ENCODE measurements around the gene PTGES2.

The PTGES2 gene

DNA sequence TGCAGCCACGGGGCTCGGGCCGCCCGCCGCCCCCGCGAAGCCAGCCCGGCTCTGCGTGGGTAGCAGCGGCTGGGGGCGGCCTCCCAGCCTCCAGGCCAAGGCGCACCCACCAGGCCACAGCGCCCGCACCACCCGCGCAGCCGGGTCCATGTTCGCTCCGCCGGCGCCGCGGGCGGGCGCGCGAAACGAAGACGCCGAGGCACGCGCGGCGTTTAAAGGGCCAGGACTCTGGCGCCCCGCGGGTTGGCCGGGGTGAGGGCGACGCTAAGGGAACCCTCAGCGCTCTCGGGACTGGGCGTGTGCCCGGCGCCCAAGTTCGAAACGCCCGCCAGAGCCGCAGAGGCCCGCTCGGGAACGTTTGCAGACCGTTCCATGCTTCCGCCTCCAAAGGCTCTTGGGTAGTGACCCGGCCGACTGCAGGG is at the start of gene PTGES2:
Gene PTGES2, minus strand, starts transcription at position 162 of the 422 bp plus-strand sequence. Its CDS starts 12 bp downstream, at position 150.
- DNase-seq (ENCODE audit: low read depth in 1 of 2, low spot score in 1 of 2), result peak; percentile 64 to 77

DNA sequence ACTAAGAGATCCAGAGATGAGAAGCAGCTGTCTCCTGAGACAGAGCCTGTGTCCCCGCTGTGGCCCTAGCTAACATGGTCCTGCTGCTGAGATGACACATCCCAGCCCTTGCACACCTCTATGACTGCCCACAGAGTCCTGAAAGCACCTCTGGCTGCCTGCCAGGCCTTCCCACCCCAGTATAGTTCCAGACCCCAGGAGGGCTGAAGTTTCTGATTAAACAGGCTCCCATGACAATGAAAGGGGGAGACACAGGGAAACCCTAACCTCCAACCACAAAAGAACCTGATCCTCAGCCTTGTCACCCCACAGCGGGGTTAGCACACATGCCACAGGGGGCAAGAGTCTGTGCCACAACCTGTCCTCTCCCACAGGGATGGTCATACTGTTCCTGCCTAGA is 48.2 kb upstream of the PTGES2 start:
- no peak for DNase-seq (ENCODE audit: low read depth in 1 of 2, low spot score in 1 of 2)

DNA sequence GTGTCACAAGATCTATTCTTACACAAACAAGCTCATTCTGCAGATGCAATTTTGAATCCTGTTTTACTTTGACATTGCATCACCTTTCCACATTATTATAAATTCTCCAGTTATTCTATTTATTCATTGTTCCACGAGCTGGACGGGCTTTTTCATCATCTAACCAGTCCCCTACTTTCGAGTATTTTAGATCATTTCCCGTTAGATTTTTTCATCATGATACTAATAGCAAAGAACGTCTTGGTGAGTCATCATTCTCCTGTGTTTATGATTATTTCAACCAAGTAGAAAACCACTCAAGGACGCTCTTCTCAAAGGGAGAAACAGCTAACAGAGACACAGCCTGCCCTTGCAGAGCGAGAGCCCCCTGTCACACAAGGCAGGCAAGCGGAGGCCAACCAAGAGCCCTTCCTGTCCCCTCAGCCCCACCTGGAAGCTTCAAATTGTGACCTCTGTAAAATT is 47.6 kb upstream of the PTGES2 start:
- DNase-seq (ENCODE audit: low read depth in 1 of 2, low spot score in 1 of 2), result no peak

DNA sequence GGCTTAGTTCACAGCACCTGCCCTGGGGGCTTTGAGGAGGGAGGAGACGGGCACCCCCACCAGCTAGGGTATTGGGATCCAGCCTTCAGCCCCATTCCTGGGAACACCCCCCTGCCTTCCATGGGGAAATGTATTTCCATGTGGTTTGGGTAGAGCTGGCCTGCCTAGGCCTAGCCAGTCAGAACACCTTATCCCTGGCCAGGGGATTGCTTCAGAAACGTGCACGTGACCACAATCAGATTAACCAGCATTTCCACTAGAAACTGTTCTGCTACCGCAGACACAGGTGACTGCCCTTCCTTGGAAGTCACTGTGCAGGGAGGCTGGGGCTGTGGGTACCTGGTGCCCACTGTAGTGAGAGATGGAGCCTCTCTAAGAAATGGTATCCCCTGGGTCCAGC is 46.5 kb upstream of the PTGES2 start:
- no peak for DNase-seq (ENCODE audit: low read depth in 1 of 2, low spot score in 1 of 2)

DNA sequence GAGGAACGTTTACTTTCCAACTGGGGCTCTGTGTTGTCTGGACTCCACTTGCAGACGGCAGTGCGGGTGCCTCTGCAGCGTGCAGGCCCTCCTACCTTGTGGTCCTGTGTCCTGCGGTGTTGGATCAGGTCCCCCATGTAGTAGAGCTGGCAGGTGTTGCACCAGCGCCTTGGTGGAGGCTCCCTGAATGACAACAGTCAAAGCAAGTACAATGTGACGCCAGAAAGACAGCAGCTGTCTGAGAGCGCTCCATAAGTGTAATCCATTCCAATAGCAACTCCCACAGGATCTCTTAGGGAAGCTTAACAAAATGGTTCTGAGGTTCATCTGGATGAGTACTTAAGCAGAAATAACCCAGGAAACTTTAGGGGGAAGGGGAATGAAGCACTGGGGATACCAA is 42.4 kb upstream of the PTGES2 start:
- no peak for DNase-seq (ENCODE audit: low read depth in 1 of 2, low spot score in 1 of 2)

DNA sequence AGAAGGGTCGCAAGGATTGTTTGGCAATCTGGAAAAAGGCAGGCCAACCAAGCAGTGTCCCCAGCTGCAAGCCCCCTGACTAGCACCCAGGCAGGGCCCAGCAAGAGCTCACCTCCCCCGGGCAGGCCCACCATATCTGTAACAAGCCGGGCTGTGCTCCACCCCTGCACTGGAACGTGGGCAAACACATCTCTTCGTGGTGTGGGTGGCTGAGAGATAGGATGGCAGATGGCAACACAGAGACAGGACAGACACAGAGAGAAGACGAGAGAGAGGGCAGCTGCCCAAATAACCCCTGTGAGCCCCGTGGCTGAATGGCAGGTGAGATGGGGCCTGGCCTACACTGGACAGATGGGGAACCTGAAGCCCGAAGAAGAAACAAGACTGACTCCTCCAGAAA is 42.0 kb upstream of the PTGES2 start:
- no peak for DNase-seq (ENCODE audit: low read depth in 1 of 2, low spot score in 1 of 2)

DNA sequence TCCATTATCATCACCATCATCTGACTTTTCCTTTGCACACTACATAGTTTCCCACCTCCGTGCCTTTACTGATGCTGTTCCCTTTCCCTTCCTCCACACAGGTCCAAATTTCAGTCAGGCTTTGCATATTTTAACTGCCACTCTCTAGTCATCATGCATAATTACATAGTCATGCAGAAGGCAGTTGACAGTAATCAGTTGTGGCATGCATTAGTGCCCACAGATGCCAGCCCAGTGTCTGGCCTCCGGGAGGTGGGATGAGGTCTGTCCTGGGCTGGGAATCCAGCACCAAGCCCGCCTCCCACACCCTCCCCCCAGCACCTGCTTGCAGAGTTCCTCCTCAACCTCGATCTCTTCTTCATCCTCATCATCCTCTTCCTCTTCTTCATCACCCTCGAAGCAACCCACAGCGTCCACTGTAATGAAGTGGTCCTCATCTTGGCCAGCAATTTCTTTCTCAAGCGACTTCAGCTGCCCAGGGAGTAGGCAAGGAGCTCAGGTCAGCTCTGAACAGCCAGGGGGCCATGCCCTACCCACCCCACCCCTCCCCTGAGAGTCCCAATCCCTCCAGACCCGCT is 41.3 kb upstream of the PTGES2 start:
- DNase-seq (ENCODE audit: low read depth in 1 of 2, low spot score in 1 of 2), result no peak

DNA sequence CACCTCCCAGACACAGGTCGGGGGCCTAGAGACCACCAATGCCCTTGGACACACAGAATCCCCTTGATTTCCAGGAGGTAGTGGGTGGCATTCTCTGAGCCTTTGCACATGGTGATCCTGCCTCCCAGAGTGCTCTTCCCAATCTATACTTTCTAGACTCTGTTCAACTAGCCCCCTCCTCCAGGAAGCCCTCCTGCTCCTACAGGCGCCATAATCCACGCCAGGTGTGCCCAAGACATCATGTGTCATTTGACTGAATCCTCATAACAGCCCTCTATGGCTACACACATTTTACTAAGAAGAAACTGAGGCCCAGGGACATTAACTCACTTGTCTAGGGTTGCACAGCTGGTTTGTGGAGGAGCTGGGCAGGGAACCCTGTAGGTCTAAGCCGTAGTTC is 39.7 kb upstream of the PTGES2 start:
- DNase-seq (ENCODE audit: low read depth in 1 of 2, low spot score in 1 of 2), result no peak

DNA sequence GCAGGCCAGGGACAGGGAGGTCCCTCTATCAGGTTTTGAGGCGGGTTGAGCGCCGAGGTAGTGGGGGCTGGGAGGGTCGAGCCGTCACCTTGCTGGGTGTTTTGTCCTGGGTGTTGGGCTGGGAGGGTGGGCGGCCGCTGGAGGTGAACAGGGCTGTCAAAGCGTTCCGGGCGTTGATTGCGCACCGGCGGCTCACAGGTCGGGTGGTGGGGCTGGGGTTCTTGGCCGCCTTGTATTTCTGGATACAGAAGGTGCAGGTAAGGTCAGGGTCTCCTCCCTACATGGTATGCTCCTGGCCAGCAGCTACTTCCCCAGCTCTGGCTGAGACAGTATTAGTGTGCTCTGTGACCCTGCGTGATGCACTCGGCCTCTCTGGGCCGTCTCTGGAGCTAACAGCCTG is 38.6 kb upstream of the PTGES2 start:
- DNase-seq (ENCODE audit: low read depth in 1 of 2, low spot score in 1 of 2), result no peak

DNA sequence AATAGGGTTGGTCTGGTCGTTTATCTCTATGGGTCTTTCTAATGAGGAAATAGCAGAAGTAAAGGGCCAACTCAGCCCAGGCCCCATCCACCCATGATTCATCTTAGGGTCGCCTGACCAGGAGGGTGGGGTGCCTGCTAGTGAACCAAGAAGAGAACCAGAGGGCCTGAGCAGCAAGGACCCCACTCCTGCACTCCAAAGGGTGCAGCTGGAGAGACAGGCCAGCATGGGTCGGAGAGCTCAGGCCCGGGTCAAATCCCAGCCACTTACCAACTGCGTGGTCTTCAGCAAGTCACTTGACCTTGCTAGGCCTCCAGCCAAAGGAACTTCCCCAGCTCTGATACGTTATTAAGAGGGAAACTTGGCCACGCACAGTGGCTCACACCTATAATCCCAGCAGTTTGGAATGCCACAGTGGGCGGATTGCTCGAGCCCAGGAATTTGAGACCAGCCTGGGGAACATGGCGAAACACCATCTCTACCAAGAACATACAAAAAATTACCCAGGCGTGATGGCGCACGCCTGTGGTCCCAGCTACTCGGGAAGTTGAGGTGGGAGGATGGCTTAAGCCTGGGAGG is 36.9 kb upstream of the PTGES2 start:
- DNase-seq (ENCODE audit: low read depth in 1 of 2, low spot score in 1 of 2), result no peak

DNA sequence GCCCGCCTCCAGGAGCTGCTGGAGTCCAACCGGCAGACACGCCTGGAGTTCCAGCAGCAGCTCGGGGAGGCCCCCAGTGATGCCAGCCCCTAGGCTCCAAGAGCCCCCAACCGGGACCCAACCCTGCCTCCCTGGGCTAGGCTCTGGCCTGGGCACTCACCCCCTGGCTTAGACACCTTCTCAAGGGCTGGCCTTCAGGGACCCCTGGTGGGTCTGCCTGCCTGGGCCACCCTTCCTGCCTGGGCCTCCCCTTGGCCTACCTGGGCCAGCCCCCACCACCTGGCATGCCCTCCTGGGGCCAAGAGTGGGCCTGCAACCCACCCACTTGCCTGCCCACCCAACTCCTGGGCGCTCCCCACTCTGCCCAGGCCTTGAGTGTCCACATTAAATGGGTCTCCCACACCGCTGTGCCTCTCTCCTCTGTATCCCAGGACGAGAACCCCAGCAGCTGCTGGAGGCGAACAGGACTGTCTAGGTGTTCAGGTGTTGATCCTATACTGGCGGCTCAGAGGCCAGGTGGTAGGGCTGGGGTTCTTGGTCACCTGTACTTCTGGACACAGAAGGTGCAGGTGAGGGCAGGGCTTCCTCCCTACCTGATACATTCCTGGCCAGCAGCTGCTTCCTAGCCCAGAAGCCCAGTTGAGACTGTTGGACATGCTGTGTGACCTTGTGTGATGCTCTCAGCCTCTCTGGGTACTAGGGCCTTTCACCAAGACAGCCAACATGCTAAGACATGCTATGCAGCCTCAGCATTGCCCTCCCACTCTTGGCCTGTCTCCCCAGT is 36.2 kb upstream of the PTGES2 start:
- no peak for DNase-seq (ENCODE audit: low read depth in 1 of 2, low spot score in 1 of 2)

DNA sequence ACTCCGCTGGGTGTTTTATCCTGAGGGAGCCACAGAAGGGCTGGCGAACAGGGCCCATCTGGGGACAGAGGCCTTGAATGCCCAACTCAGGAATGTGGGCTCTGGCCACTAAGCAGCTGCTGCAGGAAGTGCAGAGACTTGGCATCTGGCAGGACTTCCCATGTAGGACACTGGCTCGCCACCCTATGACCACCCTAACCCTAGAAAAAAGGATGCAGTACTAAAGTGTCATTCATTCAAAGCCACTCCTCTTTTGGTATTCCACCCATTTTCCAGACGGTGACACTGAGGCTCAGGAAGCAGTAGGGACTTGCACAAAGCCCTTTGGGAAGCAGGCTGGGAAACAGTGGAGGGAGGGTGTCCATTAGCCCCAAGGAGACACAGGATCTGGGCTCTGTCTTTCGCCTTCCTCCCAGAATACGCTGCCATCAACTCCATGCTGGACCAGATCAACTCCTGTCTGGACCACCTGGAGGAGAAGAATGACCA is 35.5 kb upstream of the PTGES2 start:
- DNase-seq (ENCODE audit: low read depth in 1 of 2, low spot score in 1 of 2), result no peak

DNA sequence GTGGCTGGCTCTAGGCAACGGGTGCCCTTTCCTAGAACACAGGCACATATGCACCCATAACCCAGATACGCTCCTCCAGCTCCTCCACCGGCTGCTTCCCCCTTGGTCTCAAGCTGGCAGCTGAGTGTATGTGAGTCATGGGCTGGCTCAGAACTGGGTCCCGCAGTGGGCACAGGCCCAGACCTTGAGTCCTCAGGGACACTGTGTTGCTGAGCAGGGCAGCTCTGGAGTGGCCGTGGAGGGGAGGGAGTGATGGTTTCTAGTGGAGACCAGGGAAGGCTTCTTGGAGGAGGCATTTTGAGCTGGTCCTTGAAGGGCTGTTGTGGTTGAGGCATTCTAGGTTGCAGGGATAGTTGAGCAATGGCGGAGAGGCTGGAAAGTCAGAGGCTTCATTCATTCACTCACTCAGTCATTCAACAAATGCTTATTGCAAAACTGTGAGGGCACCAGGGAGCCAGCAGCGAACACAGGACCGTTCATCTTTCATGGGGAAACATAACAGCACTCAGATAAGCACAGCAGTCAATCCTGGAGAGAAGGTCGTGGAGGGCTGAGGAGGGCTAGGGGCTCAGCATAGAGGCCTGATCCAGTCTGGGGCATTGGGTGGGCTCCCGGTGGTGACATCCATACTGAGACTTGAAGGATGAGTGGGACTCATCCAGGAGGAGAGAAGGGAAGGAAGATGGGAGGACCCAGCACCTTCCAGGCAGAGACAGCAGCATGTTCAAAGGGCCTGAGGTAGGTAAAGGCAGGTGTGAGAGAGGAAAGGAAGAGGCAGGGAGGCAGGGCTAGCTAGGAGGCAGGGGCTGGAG is 34.9 kb upstream of the PTGES2 start:
- DNase-seq (ENCODE audit: low read depth in 1 of 2, low spot score in 1 of 2), result no peak

DNA sequence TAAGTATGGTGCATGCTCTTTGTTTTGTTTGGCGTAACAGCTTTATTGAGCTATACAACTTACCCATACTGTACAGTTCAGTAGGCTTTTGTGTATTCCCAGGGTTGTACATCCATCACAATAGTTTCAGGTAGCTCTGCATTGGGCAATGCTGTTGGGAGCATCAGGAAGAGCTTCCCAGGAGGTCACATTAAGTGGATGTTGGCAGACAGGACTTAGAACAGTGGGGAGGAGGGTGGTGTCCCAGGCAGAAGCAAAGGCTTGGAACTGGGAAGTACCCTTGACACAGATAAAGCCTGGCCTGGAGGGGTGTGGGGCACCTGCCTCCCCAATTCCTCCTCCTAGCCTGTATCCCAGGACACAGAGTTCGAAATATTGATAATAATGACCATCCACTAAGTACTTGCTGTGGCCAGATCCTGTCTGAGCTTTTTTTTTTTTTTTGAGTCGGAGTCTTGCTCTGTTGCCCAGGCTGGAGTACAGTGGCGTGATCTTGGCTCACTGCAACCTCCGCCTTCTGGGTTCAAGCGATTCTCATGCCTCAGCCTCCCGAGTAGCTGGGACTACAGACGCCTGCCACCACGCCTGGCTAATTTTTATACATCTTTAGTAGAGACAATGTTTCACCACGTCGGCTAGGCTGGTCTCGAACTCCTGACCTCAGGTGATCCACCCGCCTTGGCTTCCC is 33.8 kb upstream of the PTGES2 start:
- DNase-seq (ENCODE audit: low read depth in 1 of 2, low spot score in 1 of 2), result no peak

DNA sequence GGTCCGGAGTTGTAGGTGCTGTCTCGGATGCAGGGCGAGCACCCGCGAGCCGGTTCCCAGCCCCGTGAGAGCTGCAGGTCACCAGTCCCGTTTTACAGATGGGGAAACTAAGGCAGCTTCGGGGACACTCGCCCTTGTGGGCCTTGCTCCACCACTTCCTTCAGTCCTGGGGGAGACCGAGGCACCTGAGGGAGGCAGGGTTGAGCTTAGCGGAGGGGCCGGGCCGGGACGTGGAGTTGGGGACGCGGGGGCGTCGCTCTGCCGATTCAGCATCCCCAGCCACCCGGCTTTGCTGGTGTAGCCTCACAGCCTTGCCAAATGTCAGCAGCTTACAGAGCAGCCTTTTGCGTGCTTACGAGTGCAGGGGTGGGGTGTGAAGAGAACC is 33.1 kb upstream of the PTGES2 start:
- DNase-seq (ENCODE audit: low read depth in 1 of 2, low spot score in 1 of 2), result peak in 1 of 2 donors; percentile 39

DNA sequence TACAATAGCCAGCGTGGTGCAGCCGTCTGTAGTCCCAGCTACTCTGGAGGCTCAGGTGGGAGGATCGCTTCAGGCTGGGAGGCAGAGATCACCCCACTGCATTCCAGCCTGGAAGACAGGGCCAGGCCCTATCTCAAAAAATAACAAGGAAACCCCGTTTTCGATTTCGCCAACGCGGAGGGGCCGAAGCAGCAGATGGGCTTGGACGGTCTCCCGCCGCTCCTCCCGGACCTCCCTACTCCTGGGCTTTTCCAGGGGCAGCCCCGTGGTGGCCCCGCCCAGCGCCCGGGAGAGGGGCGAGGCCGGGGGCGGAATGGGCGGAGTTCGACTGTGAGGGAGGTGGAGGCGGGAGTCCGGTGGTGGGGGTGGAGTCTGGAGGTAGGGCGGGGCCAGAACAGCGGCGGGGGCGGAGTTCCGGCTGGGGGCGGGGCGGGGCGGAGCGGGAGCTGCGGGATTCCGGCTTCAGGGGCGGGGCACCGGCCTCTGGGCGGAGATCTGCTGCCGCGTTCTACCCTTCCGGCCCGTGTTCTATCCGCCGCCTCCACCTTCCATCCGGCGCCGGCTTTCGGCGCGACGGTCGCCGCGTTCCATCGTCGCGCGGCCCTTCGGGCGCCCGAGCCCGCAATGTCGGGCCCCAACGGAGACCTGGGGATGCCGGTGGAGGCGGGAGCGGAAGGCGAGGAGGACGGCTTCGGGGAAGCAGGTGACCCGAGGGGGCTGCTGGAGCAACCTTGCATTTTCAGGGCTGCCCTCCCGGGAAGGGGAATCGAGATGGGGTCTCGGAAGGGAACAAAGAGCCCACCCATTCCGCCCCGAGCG is 32.5 kb upstream of the PTGES2 start, which contains the start of gene BBLN:
Gene BBLN, plus strand, starts transcription at position 482 of the 819 bp plus-strand sequence. Its CDS starts 143 bp downstream, at position 625.
- peak; percentile 90 to 92 for DNase-seq (ENCODE audit: low read depth in 1 of 2, low spot score in 1 of 2)

DNA sequence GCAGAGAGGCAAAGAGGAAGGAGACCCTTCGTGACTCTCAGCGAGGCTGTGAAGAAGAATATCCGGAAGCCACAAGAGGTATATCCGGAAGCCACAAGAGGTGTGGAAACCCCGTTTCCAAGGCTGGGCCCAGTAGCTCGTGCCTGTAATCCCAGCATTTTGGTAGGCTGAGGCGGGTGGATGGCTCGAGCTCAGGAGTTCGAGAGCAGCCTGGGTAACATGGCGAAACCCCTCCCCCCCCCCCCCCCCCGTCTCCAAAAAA is 31.9 kb upstream of the PTGES2 start:
- peak in 1 of 2 donors; percentile 18 for DNase-seq (ENCODE audit: low read depth in 1 of 2, low spot score in 1 of 2)

DNA sequence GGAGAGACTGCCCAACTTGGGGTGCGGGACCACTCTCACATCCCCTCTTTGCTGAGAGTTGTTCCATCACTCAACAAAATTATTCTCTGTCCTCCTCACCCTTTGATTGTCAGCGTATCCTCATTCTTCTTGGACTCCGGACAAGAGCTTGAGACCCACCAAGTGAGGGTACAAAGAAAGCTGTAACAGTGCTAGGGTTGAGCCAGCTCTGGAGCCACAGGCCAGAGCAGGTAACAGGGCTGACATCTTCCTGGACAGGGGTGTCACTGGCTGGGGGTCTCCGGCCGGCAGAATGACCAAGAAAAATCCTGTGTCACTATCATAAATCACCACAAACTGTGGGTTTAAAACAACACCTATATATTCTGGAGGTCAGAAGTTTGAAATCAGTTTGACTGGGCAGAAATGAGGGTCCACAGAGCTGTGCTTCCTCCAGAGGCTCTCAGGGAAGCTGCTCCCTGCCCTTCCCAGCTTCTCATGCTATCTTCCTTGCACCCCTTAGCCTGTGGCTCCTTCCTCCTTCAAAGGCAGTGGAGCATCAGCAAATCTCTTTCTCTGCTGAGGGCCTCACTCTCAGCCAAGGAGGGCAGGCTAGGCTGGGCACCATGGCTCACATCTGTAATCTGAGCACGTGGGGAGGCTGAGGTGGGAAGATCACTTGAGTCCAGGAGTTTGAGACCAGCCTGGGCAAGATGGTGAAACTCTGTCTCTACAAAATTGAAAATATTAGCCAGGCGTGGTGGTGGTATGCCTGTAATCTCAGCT is 28.4 kb upstream of the PTGES2 start:
- DNase-seq (ENCODE audit: low read depth in 1 of 2, low spot score in 1 of 2), result no peak

DNA sequence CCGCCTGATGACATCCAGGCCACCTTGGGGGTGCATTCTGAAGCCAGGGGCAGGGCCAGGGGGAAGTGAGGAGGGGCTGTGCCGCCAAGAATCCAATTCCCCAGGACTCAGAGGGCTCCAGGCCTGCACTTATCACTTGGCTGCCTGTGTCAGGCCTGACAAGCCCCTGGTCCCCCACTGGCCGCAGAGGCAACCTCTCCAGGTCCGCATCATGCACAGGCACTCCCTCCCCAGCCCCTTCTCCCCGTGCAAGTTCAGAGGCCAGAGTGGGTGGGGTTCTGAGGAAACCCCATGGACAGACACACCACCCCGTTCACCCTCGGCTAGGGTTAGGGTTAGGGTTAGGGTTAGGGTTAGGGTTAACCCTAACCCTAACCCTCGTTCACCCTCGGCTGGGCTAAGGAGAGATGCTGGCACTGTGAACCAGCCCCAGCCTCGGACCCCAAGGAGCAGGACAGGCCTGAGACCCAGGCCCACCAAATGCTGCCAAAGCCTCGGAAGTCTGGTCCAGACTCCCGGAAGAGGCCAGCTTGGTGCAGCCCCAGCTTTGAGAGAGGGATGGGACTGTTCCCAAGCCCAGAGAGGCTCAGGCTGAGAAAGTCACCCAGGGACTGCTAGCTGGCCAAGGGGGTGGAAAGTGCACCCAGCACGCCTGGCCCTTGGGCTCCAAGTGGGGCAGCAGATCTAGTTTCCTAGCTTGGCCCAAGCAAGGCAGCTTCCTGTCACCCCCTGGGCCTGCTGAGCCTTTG is 26.6 kb upstream of the PTGES2 start:
- DNase-seq (ENCODE audit: low read depth in 1 of 2, low spot score in 1 of 2), result no peak
